Measurements from ENCODE around the gene HIRIP3. TPM values are rescaled to one million over a fixed set of nuclear protein-coding genes. Genes with fewer than 3 reads are reported as not detected.
A peak's percentile ranks its signal among the peaks of the same experiment; 100 is the strongest.
"Not testable (repeated sequence)": the region's sequence is repeated elsewhere in the genome, so short reads cannot be mapped to it uniquely, and the experiment has no call there.

The HIRIP3 gene
- total RNA-seq, 1 donor from 2014 or later: 14.2 TPM

GRCh38 chr16:30017277-30017656 lies 21.9 kb upstream of the HIRIP3 start:
- DNase-seq (no peak), ATAC-seq (ENCODE audit: low read depth) (no peak)
- Mint-ChIP-seq H3K9me3 (no peaks in the 10 kb centered on the region), H3K36me3 (ENCODE audit: low read depth) (no peaks in the 10 kb centered on the region), H3K27ac (no peak overlapping the region), H3K4me3 (no peak overlapping the region), H3K4me1 (peaks cover 11% of the 10 kb centered on the region), H3K27me3 (peaks cover 4% of the 10 kb centered on the region)
- intact Hi-C loops (cut with micrococcal nuclease): no loop called here
- ChIA-PET CTCF (no interaction called here), POLR2A (no interaction called here)
- TF ChIP-seq, protein P1, sequence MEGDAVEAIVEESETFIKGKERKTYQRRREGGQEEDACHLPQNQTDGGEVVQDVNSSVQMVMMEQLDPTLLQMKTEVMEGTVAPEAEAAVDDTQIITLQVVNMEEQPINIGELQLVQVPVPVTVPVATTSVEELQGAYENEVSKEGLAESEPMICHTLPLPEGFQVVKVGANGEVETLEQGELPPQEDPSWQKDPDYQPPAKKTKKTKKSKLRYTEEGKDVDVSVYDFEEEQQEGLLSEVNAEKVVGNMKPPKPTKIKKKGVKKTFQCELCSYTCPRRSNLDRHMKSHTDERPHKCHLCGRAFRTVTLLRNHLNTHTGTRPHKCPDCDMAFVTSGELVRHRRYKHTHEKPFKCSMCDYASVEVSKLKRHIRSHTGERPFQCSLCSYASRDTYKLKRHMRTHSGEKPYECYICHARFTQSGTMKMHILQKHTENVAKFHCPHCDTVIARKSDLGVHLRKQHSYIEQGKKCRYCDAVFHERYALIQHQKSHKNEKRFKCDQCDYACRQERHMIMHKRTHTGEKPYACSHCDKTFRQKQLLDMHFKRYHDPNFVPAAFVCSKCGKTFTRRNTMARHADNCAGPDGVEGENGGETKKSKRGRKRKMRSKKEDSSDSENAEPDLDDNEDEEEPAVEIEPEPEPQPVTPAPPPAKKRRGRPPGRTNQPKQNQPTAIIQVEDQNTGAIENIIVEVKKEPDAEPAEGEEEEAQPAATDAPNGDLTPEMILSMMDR (IDR thresholded peaks at IDR 0.05): no peak

DNA sequence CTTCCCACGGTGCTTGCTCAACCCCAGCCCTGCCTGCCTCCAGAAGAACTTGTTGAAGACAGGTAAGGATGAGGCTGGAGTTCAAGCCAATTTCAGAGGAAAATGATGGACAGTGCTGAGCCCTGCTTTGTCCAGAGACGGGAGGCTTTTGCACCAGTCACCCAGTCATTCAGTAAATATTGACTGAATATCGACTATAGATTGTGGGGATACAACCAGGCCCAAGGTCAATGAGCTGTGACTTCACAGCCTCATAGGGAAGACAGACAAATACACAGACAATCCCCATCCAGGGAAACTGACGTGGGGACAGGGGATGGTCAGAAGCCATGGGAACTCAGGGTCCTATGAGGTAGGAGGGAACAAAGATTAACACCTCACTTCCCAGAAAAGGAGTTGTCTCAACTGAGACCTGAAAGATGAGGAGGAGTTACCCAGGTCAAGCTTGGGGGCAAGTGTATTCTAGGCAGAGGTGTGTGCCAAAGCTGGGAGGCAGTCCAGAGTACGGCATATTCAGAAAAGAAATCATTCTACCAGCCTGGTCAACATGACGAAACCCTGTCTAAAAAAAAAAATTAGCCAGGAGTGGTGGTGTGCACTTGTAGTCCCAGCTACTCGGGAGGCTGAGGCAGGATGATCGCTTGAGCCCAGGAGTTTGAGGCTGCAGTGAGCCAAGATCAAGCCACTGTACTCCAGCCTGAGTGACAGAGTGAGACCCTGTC lies 21.3 kb upstream of the HIRIP3 start:
- intact Hi-C loops (cut with micrococcal nuclease): no loop called here
- peaks cover 9% of the 10 kb centered on the region for H3K27me3 Mint-ChIP-seq
- H3K27ac Mint-ChIP-seq: no peak overlapping the region
- ChIA-PET CTCF (no interaction called here), POLR2A (no interaction called here)
- DNase-seq (no peak), ATAC-seq (ENCODE audit: low read depth) (no peak)
- no peaks in the 10 kb centered on the region for H3K9me3 Mint-ChIP-seq
- H3K36me3 Mint-ChIP-seq (ENCODE audit: low read depth): no peaks in the 10 kb centered on the region
- H3K4me3 Mint-ChIP-seq: no peak overlapping the region
- H3K4me1 Mint-ChIP-seq: peaks cover 15% of the 10 kb centered on the region
- TF ChIP-seq, protein P1 (IDR thresholded peaks at IDR 0.05): no peak

- POLR2A ChIA-PET: interaction anchor here (0.6 kb wide), 1 partner anchor 49 kb away, joined by 3 read pairs; no protein-coding TSS in a partner anchor
- CTCF ChIA-PET: interaction anchor here (0.6 kb wide), 1 partner anchor 11 kb away, joined by 6 read pairs; no protein-coding TSS in a partner anchor
- H3K36me3 Mint-ChIP-seq (ENCODE audit: low read depth): not testable (repeated sequence)
Measured at GRCh38 chr16:30015450-30015849, 20.0 kb upstream of the HIRIP3 start.

DNA sequence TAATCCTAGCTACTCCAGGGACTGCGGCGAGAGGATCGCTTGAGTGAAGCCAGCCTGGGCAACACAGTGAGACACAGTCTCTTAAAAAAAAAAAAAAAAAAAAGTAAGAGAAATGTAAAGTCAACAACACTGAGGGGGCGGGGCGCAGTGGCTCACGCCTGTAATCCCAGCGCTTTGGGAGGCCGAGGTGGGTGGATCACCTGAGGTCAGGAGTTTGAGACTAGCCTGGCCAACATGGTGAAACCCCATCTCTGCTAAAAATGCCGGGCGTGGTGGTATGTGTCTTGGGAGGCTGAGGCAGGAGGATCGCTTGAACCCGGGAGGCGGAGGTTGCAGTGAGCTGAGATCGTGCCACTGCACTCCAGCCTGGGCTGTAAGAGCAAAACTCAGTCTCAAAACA lies 17.2 kb upstream of the HIRIP3 start:
- H3K9me3 Mint-ChIP-seq; H3K27ac Mint-ChIP-seq; intact Hi-C loops (cut with micrococcal nuclease); ATAC-seq (ENCODE audit: low read depth); CTCF ChIA-PET; H3K36me3 Mint-ChIP-seq (ENCODE audit: low read depth); DNase-seq; H3K4me3 Mint-ChIP-seq: not testable (repeated sequence)
- peaks cover 13% of the 10 kb centered on the region for H3K4me1 Mint-ChIP-seq
- peaks cover 22% of the 10 kb centered on the region for H3K27me3 Mint-ChIP-seq
- POLR2A ChIA-PET: interaction anchor here (0.6 to 0.7 kb wide), 2 partner anchors 11 to 35 kb away, joined by 3 to 4 read pairs; no protein-coding TSS in a partner anchor

More at GRCh38 chr16:30015450-30015849, 20.0 kb upstream of the HIRIP3 start:
- H3K4me3 Mint-ChIP-seq; ATAC-seq (ENCODE audit: low read depth); H3K4me1 Mint-ChIP-seq; H3K27ac Mint-ChIP-seq; DNase-seq; H3K9me3 Mint-ChIP-seq; intact Hi-C loops (cut with micrococcal nuclease): not testable (repeated sequence)
- H3K27me3 Mint-ChIP-seq: peaks cover 12% of the 10 kb centered on the region

GRCh38 chr16:30011714-30012504 lies 16.5 kb upstream of the HIRIP3 start:
- peaks cover 22% of the 10 kb centered on the region for H3K27me3 Mint-ChIP-seq
- H3K27ac Mint-ChIP-seq: peak overlapping the region; percentile 50
- H3K4me3 Mint-ChIP-seq: peak overlapping the region; percentile 75
- ATAC-seq (ENCODE audit: low read depth): no peak
- peaks cover 13% of the 10 kb centered on the region for H3K4me1 Mint-ChIP-seq
- ChIA-PET POLR2A (interaction anchor here (0.5 to 0.6 kb wide), 2 partner anchors 10 to 1039 kb away, joined by 3 to 4 read pairs; no protein-coding TSS in a partner anchor), CTCF (no interaction called here)
- intact Hi-C loops (cut with micrococcal nuclease): no loop called here
- no peaks in the 10 kb centered on the region for H3K9me3 Mint-ChIP-seq
- no peak for DNase-seq
- H3K36me3 Mint-ChIP-seq (ENCODE audit: low read depth): no peaks in the 10 kb centered on the region
- TF ChIP-seq, protein P1 (IDR thresholded peaks at IDR 0.05): no peak

Data from activated B cell treated with CpG ODN at 0.5 μM for 24 hours (primary cell).